GM19099 (cell line): ENCODE results near the gene PTGIR.

Experiments
- POLR2A ChIP-seq: IDR thresholded peaks from 3 replicates; pipeline ENCODE4 v1.6.1; 2011; ENCODE audit warnings: low read depth; ENCODE audit not compliant: insufficient read length; ENCODE audit errors: extremely low read depth

The PTGIR gene

DNA sequence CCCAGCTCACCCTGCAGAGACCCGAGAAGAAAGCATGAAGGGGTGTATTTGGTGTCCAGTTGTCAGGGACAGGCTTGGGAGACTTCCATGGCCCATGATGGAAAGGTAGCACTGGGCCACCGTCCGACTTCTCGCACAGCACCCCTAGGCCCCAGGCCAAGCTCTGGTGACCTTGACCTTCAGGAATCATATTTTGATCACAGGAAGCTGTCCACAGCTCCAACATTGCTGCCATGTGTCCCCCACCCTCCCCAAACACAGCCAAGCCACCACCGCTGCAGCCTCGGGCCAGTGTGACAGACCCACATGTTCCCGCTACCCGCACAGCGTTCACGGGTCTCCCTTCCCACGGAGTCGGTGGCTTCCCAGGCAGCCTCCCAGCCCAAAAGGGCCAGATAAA is 842 bp upstream of the PTGIR start:
- no peak for TF ChIP-seq POLR2A

DNA sequence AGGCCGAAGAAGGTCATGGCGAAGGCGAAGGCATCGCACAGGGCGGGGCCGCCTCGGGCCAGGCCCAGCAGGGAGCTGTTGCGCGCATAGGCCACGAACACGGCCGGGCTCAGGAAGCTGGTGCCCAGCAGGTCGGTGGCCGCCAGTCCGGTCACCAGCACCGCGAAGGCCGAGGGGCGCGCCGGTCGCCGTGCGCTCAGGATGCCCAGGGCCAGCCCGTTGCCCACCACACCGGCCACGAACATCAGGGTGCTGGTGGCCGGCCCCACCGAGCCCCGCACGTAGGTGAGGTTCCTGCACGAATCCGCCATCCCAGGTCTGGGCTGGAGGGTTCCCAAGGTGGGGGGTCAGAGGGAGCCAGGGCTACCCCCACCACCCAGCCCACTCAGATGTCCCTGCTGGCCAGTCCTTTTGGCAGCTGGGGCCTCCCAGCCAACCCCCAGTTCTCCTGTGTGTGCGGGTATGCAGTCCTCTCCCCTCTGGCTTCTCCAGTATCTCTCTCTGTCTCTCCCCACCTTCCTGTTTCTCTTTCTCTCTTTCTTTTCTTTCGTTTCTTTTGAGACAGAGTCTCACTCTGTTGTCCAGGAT is 880 bp downstream of the PTGIR start:
- TF ChIP-seq POLR2A = no peak

DNA sequence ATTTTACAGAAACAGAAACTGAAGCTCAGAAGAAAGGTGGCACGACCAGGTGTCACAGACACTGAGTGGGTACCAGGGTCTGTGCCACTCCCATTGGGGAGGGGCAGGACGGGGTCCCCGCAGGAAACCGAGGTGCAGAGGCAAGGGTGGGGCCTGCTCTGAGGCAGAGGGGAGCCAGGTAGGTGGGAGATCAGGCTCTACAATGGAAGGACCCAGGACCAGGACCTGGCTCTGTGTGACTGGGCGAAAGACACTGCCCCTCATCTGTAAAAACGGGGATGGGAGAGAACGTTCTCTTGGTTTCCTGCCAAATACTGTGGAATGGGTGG is 2.8 kb downstream of the PTGIR start:
- TF ChIP-seq POLR2A = no peak

GRCh38 chr19:46621191-46622117 is 3.4 kb downstream of the PTGIR start:
- TF ChIP-seq POLR2A = no peak

DNA sequence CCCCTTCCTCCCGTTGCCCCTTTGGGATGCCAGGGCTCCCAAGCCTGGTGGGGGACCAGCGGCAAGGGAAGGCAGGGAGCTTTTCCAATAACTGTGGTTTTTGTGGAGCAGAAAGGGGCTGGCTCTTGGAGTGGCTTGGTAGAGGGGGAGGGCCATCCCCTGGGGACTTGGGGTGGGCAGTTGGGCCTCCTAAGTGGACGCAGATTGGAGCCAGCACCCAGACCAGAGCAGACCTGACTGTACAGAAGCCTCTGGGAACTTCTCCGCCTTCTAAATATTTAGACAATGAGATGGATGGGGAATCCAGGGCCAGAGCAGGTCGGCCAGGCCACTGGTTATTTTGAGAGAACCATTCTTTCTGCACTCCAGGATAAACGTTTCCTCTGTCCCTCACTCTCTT is 4.2 kb downstream of the PTGIR start:
- TF ChIP-seq POLR2A = no peak

GRCh38 chr19:46620267-46620666 is 4.6 kb downstream of the PTGIR start:
- no peak for TF ChIP-seq POLR2A

DNA sequence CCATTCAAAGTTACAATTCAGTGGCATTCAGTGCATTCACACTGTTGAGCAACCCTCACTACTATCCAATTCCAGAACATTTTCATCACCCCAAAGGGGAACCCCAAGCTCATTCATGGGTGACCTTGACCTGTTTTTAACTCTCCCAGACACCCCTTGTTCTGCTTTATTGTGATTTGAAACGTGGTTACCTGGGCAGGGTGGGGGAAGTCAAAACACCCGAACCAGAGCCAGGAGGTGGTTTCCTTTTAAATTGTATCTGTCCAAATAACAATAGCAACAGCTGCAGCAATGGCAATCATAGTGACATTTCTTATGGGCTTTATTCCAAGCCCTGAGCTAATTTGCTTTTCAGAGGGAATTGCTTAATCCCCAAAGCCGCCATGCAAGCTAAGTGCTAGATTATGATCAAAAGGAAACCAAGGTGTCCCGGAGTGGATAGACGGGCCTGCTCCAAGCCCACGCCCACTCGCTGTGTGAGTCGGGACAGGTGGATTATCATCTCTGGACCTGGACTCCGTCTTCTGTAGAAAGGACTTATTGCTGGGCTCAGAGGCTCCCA is 6.1 kb downstream of the PTGIR start:
- no peak for TF ChIP-seq POLR2A

DNA sequence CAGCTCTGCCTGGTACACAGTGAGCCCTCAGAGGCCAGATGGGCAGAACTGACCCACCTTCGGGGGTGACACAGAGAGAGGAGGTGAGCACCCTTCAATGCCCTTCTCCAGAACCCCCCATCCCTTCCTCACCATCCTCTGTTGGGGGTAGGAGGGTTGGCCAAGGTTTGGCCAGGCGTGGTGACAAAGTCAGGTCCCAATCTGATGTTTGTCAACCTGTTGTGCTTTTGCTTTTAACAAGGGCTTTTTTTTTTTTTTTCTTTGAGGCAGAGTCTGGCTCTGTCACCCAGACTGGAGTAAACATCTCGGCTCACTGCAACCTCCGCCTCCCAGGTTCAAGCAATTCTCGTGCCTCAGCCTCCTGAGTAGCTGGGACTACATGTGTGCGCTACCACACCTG is 7.3 kb downstream of the PTGIR start:
- no peak for TF ChIP-seq POLR2A

DNA sequence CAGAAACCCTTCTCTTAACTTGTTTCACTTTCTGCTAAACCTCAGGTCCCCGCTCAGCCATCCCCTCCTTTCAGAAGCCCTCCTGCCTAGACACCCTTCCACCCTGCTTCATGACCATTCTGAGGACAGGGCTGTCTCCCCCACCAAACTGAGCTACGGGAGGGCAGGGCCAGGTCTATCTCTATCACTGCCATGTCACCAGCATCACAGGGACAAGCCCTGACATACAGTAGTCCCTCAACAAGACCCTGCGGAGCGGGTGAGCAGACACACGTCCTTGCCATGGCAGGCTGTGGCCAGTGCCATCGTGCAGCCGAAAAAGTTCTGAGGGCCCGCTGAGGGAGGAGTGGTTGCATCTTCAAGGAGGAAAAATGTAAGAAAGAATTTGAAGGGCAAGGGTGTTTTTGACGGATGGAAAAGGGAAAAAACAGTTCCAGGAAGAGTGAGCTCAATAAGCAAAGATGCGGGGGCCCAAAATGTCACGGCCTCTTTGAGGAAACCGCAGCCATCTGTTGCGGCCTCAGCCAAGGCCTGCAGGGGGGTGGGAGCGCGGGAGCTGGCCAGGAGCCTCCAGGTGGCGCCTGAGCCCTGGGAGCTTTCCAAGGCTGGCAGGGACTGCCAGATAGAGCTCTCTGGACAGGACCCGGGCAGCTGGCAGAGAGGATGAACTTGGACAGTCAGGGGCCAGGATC is 8.1 kb downstream of the PTGIR start:
- no peak for TF ChIP-seq POLR2A

- TF ChIP-seq POLR2A = no peak
Measured at GRCh38 chr19:46615966-46616365, 8.9 kb downstream of the PTGIR start.

DNA sequence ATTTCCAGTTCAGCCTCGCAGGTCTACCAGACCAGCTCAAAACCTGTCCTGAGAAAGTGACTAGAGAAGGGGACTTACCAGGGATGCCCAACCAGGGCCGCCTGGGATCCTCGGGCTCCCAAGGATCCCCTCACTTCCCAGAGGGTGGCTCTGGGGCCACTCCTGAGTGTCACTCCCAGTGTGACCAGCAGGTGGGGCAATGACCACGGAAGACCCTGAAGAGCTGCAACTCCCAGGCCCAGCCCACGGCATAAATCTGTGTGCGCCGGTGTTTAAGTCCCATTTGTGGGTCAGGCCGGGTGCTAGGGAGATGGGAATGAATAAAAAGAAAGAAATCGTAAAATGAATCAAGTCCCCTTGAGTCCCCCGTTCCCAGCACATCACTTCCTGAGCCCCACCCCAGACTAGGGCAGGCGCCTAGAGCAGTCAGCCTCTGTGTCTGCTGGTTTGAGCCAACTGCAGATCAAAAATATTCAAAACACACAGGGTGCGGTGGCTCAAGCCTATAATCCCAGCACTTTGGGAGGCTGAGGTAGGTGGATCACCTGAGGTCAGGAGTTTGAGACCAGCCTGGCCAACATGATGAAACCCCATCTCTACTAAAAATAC is 10.7 kb downstream of the PTGIR start:
- TF ChIP-seq POLR2A = no peak

DNA sequence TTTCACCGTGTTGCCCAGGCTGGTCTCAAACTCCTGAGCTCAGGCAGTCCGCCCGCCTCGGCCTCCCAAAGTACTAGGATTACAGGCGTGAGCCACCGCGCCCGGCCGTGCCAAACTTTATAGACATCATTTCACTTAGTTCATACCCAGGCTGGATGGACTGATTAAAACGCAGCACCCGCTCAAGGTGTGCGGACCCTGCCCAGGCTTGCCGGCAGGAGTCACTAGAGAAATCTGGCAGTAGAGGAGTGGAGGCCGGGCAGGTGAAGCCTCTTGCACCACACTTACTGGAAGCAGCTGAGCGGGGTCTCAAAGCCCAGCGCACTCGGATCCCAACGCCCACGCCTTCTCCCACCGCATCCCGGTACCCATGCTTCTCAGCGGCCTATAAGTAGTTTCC is 11.4 kb downstream of the PTGIR start:
- no peak for TF ChIP-seq POLR2A

- TF ChIP-seq POLR2A = no peak
Measured at GRCh38 chr19:46611776-46612175, 13.1 kb downstream of the PTGIR start.

GRCh38 chr19:46610851-46611770 is 13.8 kb downstream of the PTGIR start:
- no peak for TF ChIP-seq POLR2A
